DOHH2 (cell line): ENCODE results near the gene ZNF280D.
A peak's percentile ranks its signal among the peaks of the same experiment; 100 is the strongest.

Source experiments
- H3F3A ChIP-seq: fragments of 200-600 bp; sonication (generic), shearing (Covaris generic); 2 replicates; pipeline ENCODE4 v1.6.0; 2016; ENCODE audit warnings: antibody characterized with exemption, mild to moderate bottlenecking; ENCODE audit not compliant: control insufficient read depth, insufficient read depth
- H3K27ac ChIP-seq: fragments of 200-600 bp; sonication (generic); 2 replicates; pipeline ENCODE4 v1.5.1; 2014; ENCODE audit warnings: low read depth, mild to moderate bottlenecking, low read length, moderate library complexity
- H3K27me3 ChIP-seq: fragments of 200-600 bp; sonication (generic); 2 replicates; pipeline ENCODE4 v1.6.1; 2014; ENCODE audit warnings: mild to moderate bottlenecking, low read length, mixed read lengths; ENCODE audit not compliant: control insufficient read depth
- H3K36me3 ChIP-seq: fragments of 200-600 bp; sonication (generic); 2 replicates; pipeline ENCODE4 v1.6.1; 2014; ENCODE audit warnings: mild to moderate bottlenecking, low read length, moderate library complexity, mixed read lengths; ENCODE audit not compliant: control insufficient read depth
- H3K4me1 ChIP-seq: fragments of 200-600 bp; sonication (generic); 2 replicates; pipeline ENCODE4 v1.6.1; 2014; ENCODE audit warnings: mild to moderate bottlenecking, low read length, mixed read lengths; ENCODE audit not compliant: control insufficient read depth
- H3K4me2 ChIP-seq: fragments of 200-600 bp; sonication (generic); 2 replicates; pipeline ENCODE4 v1.6.0; 2014; ENCODE audit warnings: mild to moderate bottlenecking, low read length, moderate library complexity
- H3K4me3 ChIP-seq: fragments of 200-600 bp; sonication (generic); 2 replicates; pipeline ENCODE4 v1.5.1; 2014; ENCODE audit warnings: mild to moderate bottlenecking, low read length, mixed read lengths
- H3K79me2 ChIP-seq: fragments of 200-600 bp; sonication (generic); 2 replicates; pipeline ENCODE4 v1.6.1; 2014; ENCODE audit warnings: mild to moderate bottlenecking, low read length, mixed read lengths; ENCODE audit not compliant: control insufficient read depth
- H3K9me2 ChIP-seq: fragments of 200-600 bp; sonication (generic); replicated peaks from 2 replicates; pipeline ENCODE4 v1.6.1; 2014; ENCODE audit warnings: mild to moderate bottlenecking, low read length, mixed read lengths; ENCODE audit not compliant: control insufficient read depth
- H3K9me3 ChIP-seq: fragments of 200-600 bp; sonication (generic); 2 replicates; pipeline ENCODE4 v1.6.1; 2014; ENCODE audit warnings: antibody characterized with exemption, low read length, mixed read lengths; ENCODE audit not compliant: control insufficient read depth, insufficient read depth
- H4K20me1 ChIP-seq: fragments of 200-600 bp; sonication (generic); 2 replicates; pipeline ENCODE4 v1.6.0; 2014; ENCODE audit warnings: low read depth, mild to moderate bottlenecking, antibody characterized with exemption, low read length, moderate library complexity; ENCODE audit not compliant: control insufficient read depth, insufficient read depth
- EZH2phosphoT487 ChIP-seq: fragments of 200-600 bp; sonication (generic); IDR thresholded peaks from 2 replicates; pipeline ENCODE4 v1.6.1; 2017; ENCODE audit warnings: borderline replicate concordance, mild to moderate bottlenecking, antibody characterized with exemption, low read length, moderate library complexity, mixed read lengths
- TF ChIP-seq, protein P1 (sequence below): fragments of 200-600 bp; sonication (generic); IDR thresholded peaks from one replicate; pipeline ENCODE4 v1.5.1; 2014; ENCODE audit warnings: antibody characterized with exemption, mild to moderate bottlenecking, low read depth, low read length; ENCODE audit not compliant: poor library complexity, severe bottlenecking

Gene ZNF280D

DNA sequence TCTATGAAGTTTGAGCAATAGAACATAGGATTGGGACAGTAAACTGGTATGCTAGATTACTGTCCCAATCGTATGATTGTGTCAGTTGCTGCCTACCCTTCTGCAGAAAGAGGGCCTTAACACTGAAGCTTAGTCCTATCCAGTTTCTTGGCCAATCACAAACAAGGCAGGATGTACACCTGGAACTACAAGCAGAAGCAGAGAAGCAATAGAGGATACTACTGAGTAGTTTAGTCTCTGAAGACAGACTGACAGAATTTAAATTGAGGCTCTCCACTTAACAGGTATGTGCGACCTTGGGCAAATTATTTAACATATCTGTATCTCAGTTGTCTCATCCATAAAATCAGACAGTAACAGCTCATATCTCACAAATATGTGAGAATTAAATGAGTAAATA is 85.0 kb downstream of the ZNF280D start:
- H3K4me1 ChIP-seq: no peaks in the 10 kb centered on the region
- TF ChIP-seq EZH2phosphoT487: no peak
- TF ChIP-seq, protein P1, sequence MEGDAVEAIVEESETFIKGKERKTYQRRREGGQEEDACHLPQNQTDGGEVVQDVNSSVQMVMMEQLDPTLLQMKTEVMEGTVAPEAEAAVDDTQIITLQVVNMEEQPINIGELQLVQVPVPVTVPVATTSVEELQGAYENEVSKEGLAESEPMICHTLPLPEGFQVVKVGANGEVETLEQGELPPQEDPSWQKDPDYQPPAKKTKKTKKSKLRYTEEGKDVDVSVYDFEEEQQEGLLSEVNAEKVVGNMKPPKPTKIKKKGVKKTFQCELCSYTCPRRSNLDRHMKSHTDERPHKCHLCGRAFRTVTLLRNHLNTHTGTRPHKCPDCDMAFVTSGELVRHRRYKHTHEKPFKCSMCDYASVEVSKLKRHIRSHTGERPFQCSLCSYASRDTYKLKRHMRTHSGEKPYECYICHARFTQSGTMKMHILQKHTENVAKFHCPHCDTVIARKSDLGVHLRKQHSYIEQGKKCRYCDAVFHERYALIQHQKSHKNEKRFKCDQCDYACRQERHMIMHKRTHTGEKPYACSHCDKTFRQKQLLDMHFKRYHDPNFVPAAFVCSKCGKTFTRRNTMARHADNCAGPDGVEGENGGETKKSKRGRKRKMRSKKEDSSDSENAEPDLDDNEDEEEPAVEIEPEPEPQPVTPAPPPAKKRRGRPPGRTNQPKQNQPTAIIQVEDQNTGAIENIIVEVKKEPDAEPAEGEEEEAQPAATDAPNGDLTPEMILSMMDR: no peak

DNA sequence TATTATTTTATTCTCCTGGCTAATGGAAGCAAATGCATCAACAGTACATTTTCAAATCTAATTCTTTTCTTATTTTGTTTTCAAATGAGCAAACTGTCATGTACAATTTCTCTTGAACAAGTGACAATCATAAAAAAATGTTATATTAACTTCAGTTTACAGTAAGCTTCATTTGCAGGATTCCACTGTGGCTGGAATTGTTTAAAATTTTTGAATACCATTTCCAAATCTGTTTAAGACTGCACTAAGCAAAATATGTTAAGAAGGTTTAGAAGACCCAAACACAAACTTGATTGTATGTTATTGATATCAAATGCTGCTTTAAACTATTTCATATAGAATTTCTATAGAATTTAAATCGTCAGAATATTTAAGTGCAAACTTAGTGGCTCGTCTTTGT is 92.8 kb downstream of the ZNF280D start:
- Histone ChIP-seq H3K4me3 (no peak overlapping the region), H3K4me2 (no peak overlapping the region), H3K9me3 (no peaks in the 10 kb centered on the region), H3K9me2 (no peaks in the 10 kb centered on the region), H3K27me3 (no peaks in the 10 kb centered on the region), H3F3A (no peaks in the 10 kb centered on the region), H3K79me2 (no peaks in the 10 kb centered on the region), H4K20me1 (no peaks in the 10 kb centered on the region), H3K36me3 (no peaks in the 10 kb centered on the region), H3K27ac (no peak overlapping the region), H3K4me1 (peaks cover 13% of the 10 kb centered on the region)
- no peak for TF ChIP-seq EZH2phosphoT487

More for the DNA sequence above, 85.0 kb downstream of the ZNF280D start:
- Histone ChIP-seq H3K9me2 (no peaks in the 10 kb centered on the region), H3K79me2 (no peaks in the 10 kb centered on the region), H3K4me2 (no peak overlapping the region), H3K9me3 (no peaks in the 10 kb centered on the region), H4K20me1 (no peaks in the 10 kb centered on the region), H3K36me3 (peaks cover 3% of the 10 kb centered on the region; the same call in 1 of the 2 replicates), H3K27ac (no peak overlapping the region), H3K27me3 (no peaks in the 10 kb centered on the region), H3F3A (no peaks in the 10 kb centered on the region), H3K4me3 (no peak overlapping the region)

DNA sequence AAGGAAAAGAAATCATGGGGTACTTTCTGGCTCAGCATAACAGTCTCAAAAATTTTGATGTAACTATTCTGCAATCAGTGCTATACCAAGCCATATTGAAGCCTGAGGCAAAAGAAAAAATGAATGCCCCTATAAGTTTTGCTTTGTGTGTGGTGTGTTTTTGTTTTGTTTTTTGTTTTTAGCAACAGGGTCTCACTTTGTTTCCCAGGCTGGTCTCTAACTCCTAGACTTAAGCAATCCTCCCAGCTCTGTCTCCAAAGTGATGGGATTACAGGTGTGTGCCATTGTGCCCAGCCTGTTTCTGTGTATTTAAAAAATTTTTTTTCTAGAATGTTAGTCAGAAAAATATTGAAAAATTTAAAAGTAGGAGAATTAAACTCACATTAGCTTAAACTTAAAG is 93.2 kb downstream of the ZNF280D start:
- Histone ChIP-seq H3K27ac (no peak overlapping the region), H3K4me2 (no peak overlapping the region), H3K9me2 (no peaks in the 10 kb centered on the region), H3K4me1 (peaks cover 13% of the 10 kb centered on the region), H3K9me3 (no peaks in the 10 kb centered on the region), H3K4me3 (no peak overlapping the region), H3K36me3 (no peaks in the 10 kb centered on the region), H3K27me3 (no peaks in the 10 kb centered on the region), H4K20me1 (no peaks in the 10 kb centered on the region), H3F3A (no peaks in the 10 kb centered on the region), H3K79me2 (no peaks in the 10 kb centered on the region)
- TF ChIP-seq EZH2phosphoT487: no peak
- TF ChIP-seq, protein P1: no peak

DNA sequence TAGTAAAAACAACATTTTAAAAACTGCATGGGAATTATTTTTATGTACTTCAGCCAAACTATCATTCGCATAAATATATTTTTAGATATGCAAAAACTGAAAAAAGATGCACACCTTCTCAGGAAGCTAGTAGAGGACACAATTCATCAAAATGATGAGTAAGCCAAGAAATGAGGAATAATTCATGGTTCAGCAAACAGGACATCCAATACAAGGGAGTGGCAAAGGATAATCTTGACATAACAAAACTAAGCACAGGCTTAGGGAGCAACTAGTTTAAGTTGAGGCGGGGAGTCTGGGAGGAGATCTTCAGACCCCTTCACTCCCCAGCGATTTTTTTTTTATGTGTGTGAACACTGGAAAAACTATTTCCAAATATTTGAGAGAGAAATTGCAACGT is 93.7 kb downstream of the ZNF280D start:
- Histone ChIP-seq H3K36me3 (no peaks in the 10 kb centered on the region), H3K9me2 (no peaks in the 10 kb centered on the region), H3K79me2 (no peaks in the 10 kb centered on the region), H3K27me3 (no peaks in the 10 kb centered on the region), H3K4me2 (peak overlapping the region; percentile 6; the same call in 1 of the 2 replicates), H3K4me1 (peaks cover 13% of the 10 kb centered on the region), H4K20me1 (no peaks in the 10 kb centered on the region), H3K9me3 (no peaks in the 10 kb centered on the region), H3K4me3 (no peak overlapping the region), H3K27ac (no peak overlapping the region), H3F3A (no peaks in the 10 kb centered on the region)
- TF ChIP-seq, protein P1: no peak
- no peak for TF ChIP-seq EZH2phosphoT487
